GM12892 (cell line): ENCODE data around the gene FRMPD4.

Experiments
- POLR2A ChIP-seq: IDR thresholded peaks from 2 replicates; pipeline ENCODE4 v1.6.1; 2011; ENCODE audit warnings: low read depth, low read length, control low read depth
- POLR2AphosphoS5 ChIP-seq: IDR thresholded peaks from 2 replicates; pipeline ENCODE4 v1.6.1; 2011; ENCODE audit warnings: low read depth, low read length, control low read depth
- TAF1 ChIP-seq: IDR thresholded peaks from 2 replicates; pipeline ENCODE4 v1.6.1; 2011; ENCODE audit warnings: low read depth, mild to moderate bottlenecking, control low read depth, low read length, borderline replicate concordance

DNA sequence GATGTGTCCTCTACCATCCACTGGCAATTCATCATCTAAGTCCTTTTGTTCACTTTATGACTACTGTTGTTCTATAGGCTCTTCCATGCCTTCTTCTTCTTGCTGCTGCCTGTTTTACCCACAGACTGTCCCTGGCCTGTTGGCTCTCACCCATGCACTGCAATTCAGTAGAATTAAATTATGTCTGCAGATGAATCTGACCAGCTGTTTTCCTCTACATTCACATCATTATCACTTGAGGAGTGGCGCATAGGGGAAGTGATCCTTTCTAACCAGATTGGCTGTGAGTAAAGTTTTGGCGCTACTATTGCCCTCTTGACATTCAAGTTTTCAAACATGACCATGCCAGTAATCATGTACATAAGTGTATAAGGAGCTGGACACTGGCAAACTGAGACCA lies 91.7 kb downstream of the FRMPD4 start:
- TF ChIP-seq TAF1 (no peak), POLR2A (no peak), POLR2AphosphoS5 (no peak)
